Retinal pigment epithelial cell (primary cell): ENCODE measurements around the gene MLST8.

ENCODE experiments used
- DNase-seq: peaks from one replicate; pipeline ENCODE4 v3.0.0-alpha.2; 2010; ENCODE audit warnings: low read depth
- H3K4me3 ChIP-seq: 2 replicates; pipeline ENCODE4 v1.5.1; 2011; ENCODE audit warnings: mild to moderate bottlenecking, low read length, control low read depth, moderate library complexity
- CTCF ChIP-seq: conservative IDR thresholded peaks from 2 replicates; pipeline ENCODE4 v1.5.1; 2011; ENCODE audit warnings: low read depth, low read length, control low read depth, inconsistent platforms

MLST8 gene

GRCh38 chr16:2173916-2174315, 31.3 kb upstream of the MLST8 start:
- no peak overlapping the region for H3K4me3 ChIP-seq
- no peak for DNase-seq
- no peak for TF ChIP-seq CTCF

- no peak for DNase-seq
- H3K4me3 ChIP-seq, result no peak overlapping the region
- no peak for TF ChIP-seq CTCF
These were observed 30.7 kb upstream of the MLST8 start for GRCh38 chr16:2174396-2175131.

- no peak for TF ChIP-seq CTCF
- no peak for DNase-seq
- no peak overlapping the region for H3K4me3 ChIP-seq
These were observed 29.8 kb upstream of the MLST8 start for GRCh38 chr16:2175454-2175853.

GRCh38 chr16:2176047-2176446, 29.2 kb upstream of the MLST8 start:
- TF ChIP-seq CTCF, result no peak
- DNase-seq, result no peak
- H3K4me3 ChIP-seq, result no peak overlapping the region

- no peak for DNase-seq
- no peak overlapping the region for H3K4me3 ChIP-seq
- no peak for TF ChIP-seq CTCF
These were observed 28.2 kb upstream of the MLST8 start for GRCh38 chr16:2177101-2177500.

- no peak for DNase-seq
- no peak overlapping the region for H3K4me3 ChIP-seq
- TF ChIP-seq CTCF, result no peak
These were observed 27.7 kb upstream of the MLST8 start for GRCh38 chr16:2177561-2177960.

GRCh38 chr16:2178321-2179106, 26.7 kb upstream of the MLST8 start:
- no peak for TF ChIP-seq CTCF
- H3K4me3 ChIP-seq, result no peak overlapping the region
- no peak for DNase-seq
